Liver (tissue), 9 donors: ENCODE data around the gene RWDD4. TPM values are rescaled to one million over a fixed set of nuclear protein-coding genes. Genes with fewer than 3 reads are reported as not detected.

Experiments
- DNase-seq: peaks from one replicate; pipeline ENCODE4 v3.0.0-alpha.2; 2017; ENCODE audit warnings: low spot score
- H3K27ac ChIP-seq, 2 donors: one replicate each; pipeline ENCODE4 v1.7.0; 2013; ENCODE audit warnings: inconsistent platforms in 2 of 2, low read length in 2 of 2, control low read depth in 1 of 2, low read depth in 1 of 2, mild to moderate bottlenecking in 1 of 2
- H3K27me3 ChIP-seq, 4 donors: one replicate each; pipeline versions ENCODE4 v1.6.1 to v1.7.0; 2013; ENCODE audit warnings: low read length in 3 of 4, inconsistent platforms in 1 of 4, mild to moderate bottlenecking in 1 of 4, moderate library complexity in 1 of 4; ENCODE audit not compliant: control insufficient read depth in 4 of 4, insufficient read depth in 4 of 4
- H3K36me3 ChIP-seq, 4 donors: one replicate each; pipeline versions ENCODE4 v1.6.1 to v1.7.0; 2013; ENCODE audit warnings: low read length in 3 of 4, mild to moderate bottlenecking in 3 of 4, low read depth in 1 of 4, moderate library complexity in 1 of 4; ENCODE audit not compliant: control insufficient read depth in 4 of 4, insufficient read depth in 3 of 4
- H3K4me1 ChIP-seq, 4 donors: one replicate each; pipeline versions ENCODE4 v1.6.1 to v1.7.0; 2013; ENCODE audit warnings: low read length in 3 of 4, mild to moderate bottlenecking in 3 of 4, moderate library complexity in 1 of 4; ENCODE audit not compliant: control insufficient read depth in 4 of 4, insufficient read depth in 4 of 4
- H3K4me3 ChIP-seq, 3 donors: one replicate each; pipeline versions ENCODE4 v1.6.1 to v1.7.0; 2013; ENCODE audit warnings: low read length in 3 of 3, control low read depth in 1 of 3, low read depth in 1 of 3, mild to moderate bottlenecking in 1 of 3
- H3K9ac ChIP-seq, 2 donors: one replicate each; pipeline ENCODE4 v1.7.0; 2013; ENCODE audit warnings: low read length in 2 of 2, mild to moderate bottlenecking in 2 of 2, moderate library complexity in 2 of 2, control low read depth in 1 of 2, low read depth in 1 of 2
- H3K9me3 ChIP-seq, 4 donors: one replicate each; pipeline versions ENCODE4 v1.6.1 to v1.7.0; 2013; ENCODE audit warnings: low read length in 3 of 4; ENCODE audit not compliant: control insufficient read depth in 4 of 4
- CTCF ChIP-seq: fragments of 150-350 bp; IDR thresholded peaks from 2 replicates; pipeline ENCODE4 v1.5.1; 2017; ENCODE audit warnings: improper control_type of control experiment, low read depth, low read length; ENCODE audit not compliant: missing input control
- EGR1 ChIP-seq, 2 donors: IDR thresholded peaks; 2 replicates each; pipeline ENCODE4 v1.6.1; 2016 to 2018; ENCODE audit warnings: antibody characterized with exemption in 2 of 2, low read depth in 2 of 2
- FOXA1 ChIP-seq: IDR thresholded peaks from 2 replicates; pipeline ENCODE4 v1.6.1; 2016; ENCODE audit warnings: antibody characterized with exemption
- FOXA2 ChIP-seq: IDR thresholded peaks from 2 replicates; pipeline ENCODE4 v1.6.1; 2016; ENCODE audit warnings: antibody characterized with exemption
- GABPA ChIP-seq, 2 donors: IDR thresholded peaks in 1 of 2; conservative IDR thresholded peaks in 1 of 2; 2 replicates each; pipeline ENCODE4 v1.6.1; 2016; ENCODE audit warnings: antibody characterized with exemption in 2 of 2, mild to moderate bottlenecking in 1 of 2, moderate library complexity in 1 of 2
- HNF4A ChIP-seq, 2 donors: conservative IDR thresholded peaks; 2 replicates each; pipeline ENCODE4 v1.6.1; 2016; ENCODE audit warnings: antibody characterized with exemption in 2 of 2, mild to moderate bottlenecking in 2 of 2
- HNF4G ChIP-seq: IDR thresholded peaks from 2 replicates; pipeline ENCODE4 v1.6.1; 2016; ENCODE audit warnings: antibody characterized with exemption
- JUND ChIP-seq, 2 donors: IDR thresholded peaks; 2 replicates each; pipeline ENCODE4 v1.6.1; 2016; ENCODE audit warnings: antibody characterized with exemption in 2 of 2
- MAX ChIP-seq: IDR thresholded peaks from 2 replicates; pipeline ENCODE4 v1.6.1; 2016; ENCODE audit warnings: antibody characterized with exemption
- NR2F2 ChIP-seq: IDR thresholded peaks from 2 replicates; pipeline ENCODE4 v1.6.1; 2016; ENCODE audit warnings: antibody characterized with exemption
- RAD21 ChIP-seq, 2 donors: IDR thresholded peaks; 2 replicates each; pipeline ENCODE4 v1.6.1; 2016; ENCODE audit warnings: antibody characterized with exemption in 2 of 2, mild to moderate bottlenecking in 2 of 2
- REST ChIP-seq: IDR thresholded peaks from 2 replicates; pipeline ENCODE4 v1.6.1; 2016; ENCODE audit warnings: antibody characterized with exemption, mild to moderate bottlenecking
- RXRA ChIP-seq, 2 donors: IDR thresholded peaks; 2 replicates each; pipeline ENCODE4 v1.6.1; 2017 to 2018; ENCODE audit warnings: antibody characterized with exemption in 2 of 2, mild to moderate bottlenecking in 1 of 2
- SP1 ChIP-seq: IDR thresholded peaks from 2 replicates; pipeline ENCODE4 v1.6.1; 2018; ENCODE audit warnings: antibody characterized with exemption, mild to moderate bottlenecking
- TAF1 ChIP-seq: conservative IDR thresholded peaks from 2 replicates; pipeline ENCODE4 v1.6.1; 2016; ENCODE audit warnings: antibody characterized with exemption, mild to moderate bottlenecking
- YY1 ChIP-seq: IDR thresholded peaks from 2 replicates; pipeline ENCODE4 v1.6.1; 2016; ENCODE audit warnings: antibody characterized with exemption, mild to moderate bottlenecking
- WGBS: extraction: QIAGEN DNeasy Blood & Tissue Kit; methylation state at CpG from one replicate; pipeline ENCODE4 v1.1.7; 2013; 5-methylcytosine and 5-hydroxymethylcytosine counted together
- polyA plus RNA-seq, 2 donors: library from polyadenylated mRNA; stranded (reverse) in 1 of 2; unstranded in 1 of 2; fragments of 200-250 nt in 1 of 2; fragments of >200 nt in 1 of 2; fragmentation: Nextera tagmentation in 1 of 2; extraction: Ambion mirVana in 1 of 2; gene quantifications; one replicate each; pipeline versions ENCODE4 v1.2.1 to v1.2.3, GENCODE V29; 2013 to 2015
- total RNA-seq, 2 donors: library from RNA; depleted of rRNA; stranded (reverse); fragments of >200 nt; gene quantifications; one replicate each; pipeline ENCODE4 v1.2.3, GENCODE V29; 2014
- TF ChIP-seq, protein P1 (sequence below): IDR thresholded peaks from 2 replicates; pipeline ENCODE4 v1.6.1; 2016; ENCODE audit warnings: antibody characterized with exemption
- TF ChIP-seq, protein P2 (sequence below): IDR thresholded peaks from 2 replicates; pipeline ENCODE4 v1.6.1; 2016; ENCODE audit warnings: antibody characterized with exemption
- donor health status: healthy.
- donor health status: healthy.
- donor health status: healthy.
- donor health status: healthy.
- donor health status: healthy.

The RWDD4 gene
- total and polyA plus RNA-seq, 4 donors, result 6.5 to 17.9 (median 8.9) TPM

DNA sequence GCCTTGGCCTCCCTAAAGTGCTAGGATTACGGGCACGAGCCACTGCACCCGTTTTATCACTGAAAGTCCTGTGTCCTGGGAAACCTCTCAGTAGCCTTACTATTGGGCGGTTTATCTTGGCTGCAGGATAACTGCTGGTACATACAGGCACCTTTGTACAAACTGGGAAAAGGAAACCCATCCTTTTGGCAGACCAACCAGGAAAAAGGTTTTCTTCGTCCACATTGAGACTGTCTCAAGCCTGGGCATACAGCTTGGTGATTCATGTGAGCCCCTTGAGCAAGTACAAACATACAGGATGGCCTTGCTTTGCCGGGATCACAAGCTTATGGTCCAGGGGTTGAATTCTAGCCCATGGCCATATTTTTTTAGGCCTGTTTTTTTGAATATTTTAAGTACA, 32.8 kb downstream of the RWDD4 start:
- H3K9me3 ChIP-seq, result no peaks in the 10 kb centered on the region
- no peaks in the 10 kb centered on the region for H3K36me3 ChIP-seq
- H3K27me3 ChIP-seq, result no peaks in the 10 kb centered on the region
- H3K9ac ChIP-seq, result no peak overlapping the region
- WGBS, result 90% methylated on average over 6 of the region's 6 CpGs
- DNase-seq, result no peak
- H3K4me3 ChIP-seq, result no peak overlapping the region
- no peak for TF ChIP-seq CTCF
- no peak for TF ChIP-seq MAX
- no peak for TF ChIP-seq YY1
- TF ChIP-seq NR2F2, result no peak
- TF ChIP-seq, protein P1, sequence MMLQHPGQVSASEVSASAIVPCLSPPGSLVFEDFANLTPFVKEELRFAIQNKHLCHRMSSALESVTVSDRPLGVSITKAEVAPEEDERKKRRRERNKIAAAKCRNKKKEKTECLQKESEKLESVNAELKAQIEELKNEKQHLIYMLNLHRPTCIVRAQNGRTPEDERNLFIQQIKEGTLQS, result no peak
- TF ChIP-seq TAF1, result no peak
- TF ChIP-seq SP1, result no peak
- TF ChIP-seq HNF4A (conservative IDR thresholded peaks at IDR 0.05), result no peak
- TF ChIP-seq GABPA (IDR thresholded peaks at IDR 0.05 in 1 of 2, conservative IDR thresholded peaks at IDR 0.05 in 1 of 2), result no peak
- no peak for TF ChIP-seq REST
- TF ChIP-seq RXRA (IDR thresholded peaks at IDR 0.05), result no peak
- TF ChIP-seq HNF4G, result no peak
- TF ChIP-seq FOXA1, result no peak
- TF ChIP-seq RAD21 (IDR thresholded peaks at IDR 0.05), result no peak
- TF ChIP-seq, protein P2, sequence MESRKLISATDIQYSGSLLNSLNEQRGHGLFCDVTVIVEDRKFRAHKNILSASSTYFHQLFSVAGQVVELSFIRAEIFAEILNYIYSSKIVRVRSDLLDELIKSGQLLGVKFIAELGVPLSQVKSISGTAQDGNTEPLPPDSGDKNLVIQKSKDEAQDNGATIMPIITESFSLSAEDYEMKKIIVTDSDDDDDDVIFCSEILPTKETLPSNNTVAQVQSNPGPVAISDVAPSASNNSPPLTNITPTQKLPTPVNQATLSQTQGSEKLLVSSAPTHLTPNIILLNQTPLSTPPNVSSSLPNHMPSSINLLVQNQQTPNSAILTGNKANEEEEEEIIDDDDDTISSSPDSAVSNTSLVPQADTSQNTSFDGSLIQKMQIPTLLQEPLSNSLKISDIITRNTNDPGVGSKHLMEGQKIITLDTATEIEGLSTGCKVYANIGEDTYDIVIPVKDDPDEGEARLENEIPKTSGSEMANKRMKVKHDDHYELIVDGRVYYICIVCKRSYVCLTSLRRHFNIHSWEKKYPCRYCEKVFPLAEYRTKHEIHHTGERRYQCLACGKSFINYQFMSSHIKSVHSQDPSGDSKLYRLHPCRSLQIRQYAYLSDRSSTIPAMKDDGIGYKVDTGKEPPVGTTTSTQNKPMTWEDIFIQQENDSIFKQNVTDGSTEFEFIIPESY, result no peak
- TF ChIP-seq FOXA2, result no peak
- TF ChIP-seq EGR1 (IDR thresholded peaks at IDR 0.05; ENCODE audit: low read depth in 2 of 2), result no peak
- no peak for TF ChIP-seq JUND (IDR thresholded peaks at IDR 0.05)
- H3K27ac ChIP-seq, result no peak overlapping the region
- H3K4me1 ChIP-seq, result peaks cover 0 to 7% (median 5%) of the 10 kb centered on the region in 4 donors
